AG09319 (cell line): ENCODE results near the gene NRIP1.

Experiments
- DNase-seq: peaks from one replicate; pipeline ENCODE4 v3.0.0-alpha.2; 2010; ENCODE audit warnings: low read depth; ENCODE audit errors: extremely low read depth
- TF ChIP-seq, protein P1 (sequence below): IDR thresholded peaks from 2 replicates; pipeline ENCODE4 v1.5.1; 2011; ENCODE audit warnings: low read depth, mild to moderate bottlenecking, inconsistent platforms, low read length, moderate library complexity

Gene NRIP1

GRCh38 chr21:15066123-15066575 lies 1.3 kb upstream of the NRIP1 start:
- TF ChIP-seq, protein P1, sequence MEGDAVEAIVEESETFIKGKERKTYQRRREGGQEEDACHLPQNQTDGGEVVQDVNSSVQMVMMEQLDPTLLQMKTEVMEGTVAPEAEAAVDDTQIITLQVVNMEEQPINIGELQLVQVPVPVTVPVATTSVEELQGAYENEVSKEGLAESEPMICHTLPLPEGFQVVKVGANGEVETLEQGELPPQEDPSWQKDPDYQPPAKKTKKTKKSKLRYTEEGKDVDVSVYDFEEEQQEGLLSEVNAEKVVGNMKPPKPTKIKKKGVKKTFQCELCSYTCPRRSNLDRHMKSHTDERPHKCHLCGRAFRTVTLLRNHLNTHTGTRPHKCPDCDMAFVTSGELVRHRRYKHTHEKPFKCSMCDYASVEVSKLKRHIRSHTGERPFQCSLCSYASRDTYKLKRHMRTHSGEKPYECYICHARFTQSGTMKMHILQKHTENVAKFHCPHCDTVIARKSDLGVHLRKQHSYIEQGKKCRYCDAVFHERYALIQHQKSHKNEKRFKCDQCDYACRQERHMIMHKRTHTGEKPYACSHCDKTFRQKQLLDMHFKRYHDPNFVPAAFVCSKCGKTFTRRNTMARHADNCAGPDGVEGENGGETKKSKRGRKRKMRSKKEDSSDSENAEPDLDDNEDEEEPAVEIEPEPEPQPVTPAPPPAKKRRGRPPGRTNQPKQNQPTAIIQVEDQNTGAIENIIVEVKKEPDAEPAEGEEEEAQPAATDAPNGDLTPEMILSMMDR, result no peak
- no peak for DNase-seq

- TF ChIP-seq, protein P1, result no peak
- DNase-seq, result peak; percentile 57
Observed at GRCh38 chr21:15065392-15066122, 757 bp upstream of the NRIP1 start.

GRCh38 chr21:15063814-15064575 lies 805 bp downstream of the NRIP1 start:
- DNase-seq, result no peak
- TF ChIP-seq, protein P1, result no peak

DNA sequence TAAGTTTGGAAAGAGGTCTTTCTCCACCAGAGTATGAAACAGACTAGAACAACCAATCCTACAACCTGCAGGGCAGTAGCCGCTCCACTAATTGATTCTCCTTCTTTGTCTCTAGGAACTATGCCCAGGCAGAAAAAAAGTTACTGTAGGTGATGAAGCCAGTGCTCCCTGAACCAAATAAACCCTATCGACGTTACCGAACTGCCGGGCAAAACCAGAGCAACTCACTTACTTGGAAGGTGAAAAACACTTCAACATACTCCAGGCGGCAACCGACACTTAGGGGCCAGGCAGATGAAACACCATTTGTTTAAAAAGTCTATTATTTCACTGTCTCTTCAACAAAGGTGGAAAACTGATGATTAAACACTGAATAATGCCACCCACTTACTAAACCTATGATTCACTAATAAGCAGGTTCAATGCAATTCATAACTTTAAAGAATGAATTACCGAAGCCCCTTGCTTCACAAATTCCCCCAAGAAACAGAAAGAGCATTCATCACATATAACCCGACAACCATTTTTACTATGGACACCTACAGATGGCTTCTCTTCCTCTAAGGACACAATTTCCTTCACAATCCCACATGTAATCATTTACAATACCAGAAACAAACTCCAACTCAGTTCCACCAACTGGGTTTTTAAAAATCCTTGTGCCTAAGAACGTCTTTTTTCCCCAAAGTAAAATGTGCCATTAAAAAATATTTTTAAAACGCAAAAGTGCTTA lies 1.6 kb downstream of the NRIP1 start:
- TF ChIP-seq, protein P1, result no peak
- no peak for DNase-seq

DNA sequence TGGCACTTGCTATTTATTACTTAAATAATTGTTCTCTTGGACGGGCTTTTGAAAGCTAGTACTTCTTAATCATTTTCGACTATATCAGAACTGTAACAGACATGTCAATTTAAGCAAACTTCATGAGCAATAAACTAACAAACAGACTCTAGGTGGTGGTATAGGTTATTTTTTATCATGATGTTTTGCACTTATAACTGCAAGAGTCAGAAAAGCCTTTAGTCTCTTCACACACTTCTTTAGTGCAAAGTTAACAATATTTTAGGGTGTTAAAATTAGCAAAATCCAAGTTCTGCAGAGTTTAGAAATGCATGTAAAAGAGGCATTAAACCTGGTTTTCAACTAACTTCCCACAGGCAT lies 2.2 kb downstream of the NRIP1 start:
- no peak for DNase-seq
- TF ChIP-seq, protein P1, result no peak; the same call in 1 of the 2 replicates

DNA sequence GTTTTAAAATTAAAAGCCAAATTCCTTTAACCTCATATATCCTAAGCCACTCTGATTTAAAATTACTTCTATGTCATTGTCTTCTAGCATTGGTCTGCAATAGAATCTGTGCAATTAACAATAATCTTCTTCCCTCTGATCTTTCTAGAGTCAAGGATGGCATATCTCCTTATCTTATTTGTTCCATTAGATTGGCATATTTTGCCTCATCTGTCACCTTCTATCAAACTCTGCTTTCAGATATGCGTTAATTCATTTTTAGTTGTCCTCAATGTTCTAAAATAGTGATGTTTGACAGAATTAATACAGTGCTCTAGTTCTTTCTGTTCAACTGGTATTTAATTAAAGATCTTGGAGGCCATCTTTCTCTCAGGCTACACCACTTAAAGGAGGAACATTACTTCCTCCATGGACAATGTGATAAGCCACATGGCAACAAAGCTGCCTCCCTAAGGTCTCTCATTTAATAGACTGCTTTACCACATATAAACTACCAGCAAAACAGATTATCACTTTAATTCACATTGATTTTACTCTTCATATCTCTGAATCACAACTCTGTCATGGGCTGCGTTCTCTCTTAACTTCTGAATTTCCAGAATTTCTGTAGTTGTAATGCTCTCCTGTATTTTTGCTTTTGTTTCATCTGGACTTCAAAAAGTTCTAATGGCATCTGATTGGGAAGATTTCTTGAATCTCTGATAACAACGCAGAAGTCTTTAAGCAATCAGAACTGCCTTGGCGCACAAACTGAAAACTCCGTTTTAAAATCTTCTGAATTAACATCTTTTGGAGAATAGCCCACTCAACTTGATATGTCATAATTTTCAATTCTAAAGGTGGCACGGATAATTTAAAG lies 2.8 kb downstream of the NRIP1 start:
- no peak for DNase-seq
- TF ChIP-seq, protein P1, result no peak
